Kidney epithelial cell (primary cell): ENCODE data around the gene PROCR. TPM values are rescaled to one million over a fixed set of nuclear protein-coding genes. Genes with fewer than 3 reads are reported as not detected.
"Not testable (repeated sequence)": the region's sequence is repeated elsewhere in the genome, so short reads cannot be mapped to it uniquely, and the experiment has no call there.

ENCODE experiments used
- DNase-seq: peaks from one replicate; pipeline ENCODE4 v3.0.0-alpha.2; 2010; ENCODE audit warnings: low read depth
- H3K27me3 ChIP-seq: 2 replicates; pipeline ENCODE4 v1.6.0; 2011; ENCODE audit warnings: low read length; ENCODE audit not compliant: control insufficient read depth, insufficient read depth
- H3K36me3 ChIP-seq: 2 replicates; pipeline ENCODE4 v1.5.1; 2011; ENCODE audit warnings: low read length; ENCODE audit not compliant: control insufficient read depth, insufficient read depth
- H3K4me3 ChIP-seq: 2 replicates; pipeline ENCODE4 v1.5.1; 2011; ENCODE audit warnings: low read depth, mild to moderate bottlenecking, control low read depth, low read length
- CTCF ChIP-seq: IDR thresholded peaks from 2 replicates; pipeline ENCODE4 v1.5.1; 2011; ENCODE audit warnings: mild to moderate bottlenecking, moderate library complexity, low read length, control low read depth, inconsistent platforms; ENCODE audit not compliant: insufficient read depth, poor library complexity, severe bottlenecking
- total RNA-seq: library from RNA; depleted of rRNA; stranded (reverse); fragments of >200 nt; gene quantifications from 2 replicates; pipeline ENCODE4 v1.2.3, GENCODE V29; 2015

Gene PROCR
- total RNA-seq, 1 donor from 2014 or later = 15.6 TPM

DNA sequence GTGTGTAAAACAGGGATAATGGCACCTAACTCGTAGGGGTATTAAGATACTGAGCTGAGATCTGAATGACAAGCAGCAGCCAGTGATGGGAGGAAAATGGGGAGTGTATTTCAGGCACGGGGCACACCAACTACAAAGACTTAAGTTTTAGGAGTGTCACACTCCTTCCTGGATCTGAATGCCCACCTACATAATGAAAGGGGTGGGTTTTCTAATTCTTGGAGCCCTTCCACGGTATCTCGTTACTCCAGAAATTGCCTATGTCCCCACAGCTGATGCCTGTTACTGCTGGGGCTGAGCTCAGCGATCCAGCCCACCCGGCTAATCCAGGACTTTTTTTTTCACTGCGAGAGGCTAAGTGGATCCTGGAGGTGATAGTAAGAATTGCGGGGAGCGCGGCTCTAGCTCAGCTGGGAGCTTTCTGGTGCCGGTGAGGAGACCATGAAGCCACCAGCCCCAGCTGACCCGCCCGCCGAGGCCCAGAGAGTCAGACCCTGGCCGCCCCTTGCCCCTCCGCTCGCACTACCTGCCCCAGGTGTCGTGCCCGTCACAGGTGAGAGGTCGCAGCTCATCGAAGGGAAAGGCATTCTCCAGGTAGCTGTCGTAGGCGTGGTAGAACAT is 25.5 kb upstream of the PROCR start:
- Histone ChIP-seq H3K4me3 (peak overlapping the region; percentile 70), H3K36me3 (no peaks in the 10 kb centered on the region), H3K27me3 (no peaks in the 10 kb centered on the region)
- TF ChIP-seq CTCF = no peak
- no peak for DNase-seq

DNA sequence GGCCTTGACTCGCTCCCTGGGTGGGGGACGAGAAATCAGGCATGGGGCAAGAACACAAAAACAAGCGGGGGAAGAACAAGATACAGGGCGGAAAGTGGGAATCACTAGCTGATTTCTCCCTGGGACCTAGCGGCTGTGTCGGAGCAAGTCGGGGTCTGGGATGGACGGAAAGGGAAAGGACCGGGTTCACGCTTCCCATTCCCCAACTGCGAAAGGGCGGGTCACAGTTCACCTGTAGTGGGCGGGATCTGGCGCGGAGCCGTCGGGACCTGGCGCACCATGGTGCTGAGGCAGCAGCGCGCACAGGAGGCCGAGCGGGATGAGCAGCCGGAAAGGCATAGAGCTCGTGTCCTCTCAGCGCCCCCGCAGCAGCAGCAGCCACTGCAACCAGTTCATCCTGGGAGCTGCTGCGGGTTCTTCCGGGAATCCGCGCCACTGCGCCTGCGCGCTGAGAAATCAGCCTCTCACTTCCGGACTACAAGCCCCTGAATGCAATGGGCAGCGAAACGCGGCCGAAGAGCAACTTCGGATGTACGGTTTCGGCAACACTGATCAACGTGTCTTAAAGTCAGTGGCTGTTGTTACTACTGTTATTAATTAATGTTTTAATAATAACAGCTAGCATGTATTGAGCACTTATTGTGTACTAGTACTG is 24.8 kb upstream of the PROCR start, which contains the start of gene EDEM2:
EDEM2 (minus strand) TSS at position 417 of the 655 bp plus-strand sequence; CDS start at position 339, 78 bp downstream.
- H3K27me3 ChIP-seq = no peaks in the 10 kb centered on the region
- peak; percentile 82 for DNase-seq
- peak within 1 kb of the TSS; percentile 70 for H3K4me3 ChIP-seq
- TF ChIP-seq CTCF = no peak
- H3K36me3 ChIP-seq = no peaks in the 10 kb centered on the region

DNA sequence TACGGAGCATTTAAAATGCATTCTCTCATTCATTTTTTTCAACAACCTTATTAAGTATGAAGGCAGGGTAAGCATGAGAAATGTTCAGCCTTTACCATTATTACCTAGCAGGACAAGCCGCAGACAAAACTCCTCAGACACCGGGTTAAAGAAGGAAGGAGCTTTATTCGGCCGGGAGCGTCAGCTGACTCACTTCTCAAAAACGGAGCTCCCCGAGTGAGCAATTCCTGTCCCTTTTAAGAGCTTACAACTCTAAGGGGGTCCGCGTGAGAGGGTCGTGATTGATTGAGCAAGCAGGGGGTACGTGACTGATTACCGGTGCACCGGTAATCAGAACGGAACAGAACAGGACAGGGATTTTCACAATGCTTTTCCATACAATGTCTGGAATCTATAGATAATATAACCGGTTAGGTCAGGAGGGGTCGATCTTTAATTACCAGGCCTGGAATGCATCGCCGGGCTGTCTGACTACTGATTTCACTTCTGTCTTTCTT is 24.2 kb upstream of the PROCR start:
- not testable (repeated sequence) for H3K36me3 ChIP-seq, H3K27me3 ChIP-seq, DNase-seq
- H3K4me3 ChIP-seq = peak overlapping the region; percentile 70

- H3K27me3 ChIP-seq = no peaks in the 10 kb centered on the region
- no peak overlapping the region for H3K4me3 ChIP-seq
- no peak for DNase-seq
- no peak for TF ChIP-seq CTCF
- H3K36me3 ChIP-seq = no peaks in the 10 kb centered on the region
Observed at GRCh38 chr20:35150846-35151579, 20.9 kb upstream of the PROCR start.

GRCh38 chr20:35151736-35152135 is 20.1 kb upstream of the PROCR start:
- DNase-seq = no peak
- H3K36me3 ChIP-seq = no peaks in the 10 kb centered on the region
- H3K27me3 ChIP-seq = no peaks in the 10 kb centered on the region
- H3K4me3 ChIP-seq = no peak overlapping the region
- no peak for TF ChIP-seq CTCF

GRCh38 chr20:35155936-35156335 is 15.9 kb upstream of the PROCR start:
- Histone ChIP-seq H3K27me3 (no peaks in the 10 kb centered on the region), H3K4me3 (no peak overlapping the region), H3K36me3 (no peaks in the 10 kb centered on the region)
- no peak for DNase-seq
- TF ChIP-seq CTCF = no peak
